Endodermal cell (in vitro differentiated cells): ENCODE results near the gene SORCS2. TPM values are rescaled to one million over a fixed set of nuclear protein-coding genes. Genes with fewer than 3 reads are reported as not detected.

Experiments
- DNase-seq: peaks from one replicate; pipeline ENCODE4 v3.0.0-alpha.2; 2017
- H3K27ac ChIP-seq: 2 replicates; pipeline ENCODE4 v1.5.1; 2013; ENCODE audit warnings: mild to moderate bottlenecking, low read depth, low read length, moderate library complexity
- H3K27me3 ChIP-seq: 2 replicates; pipeline ENCODE4 v1.6.1; 2013; ENCODE audit warnings: mild to moderate bottlenecking, low read length, moderate library complexity; ENCODE audit not compliant: insufficient read depth, control insufficient read depth, poor library complexity, severe bottlenecking
- H3K36me3 ChIP-seq: 2 replicates; pipeline ENCODE4 v1.7.0; 2013; ENCODE audit warnings: mild to moderate bottlenecking, low read length, moderate library complexity; ENCODE audit not compliant: control insufficient read depth, insufficient read depth
- H3K4me1 ChIP-seq: one replicate; pipeline ENCODE4 v1.7.0; 2013; ENCODE audit warnings: low read length; ENCODE audit not compliant: control insufficient read depth, insufficient read depth
- H3K4me3 ChIP-seq: 2 replicates; pipeline ENCODE4 v1.5.1; 2013; ENCODE audit warnings: mild to moderate bottlenecking, low read length, moderate library complexity
- H3K9ac ChIP-seq: 2 replicates; pipeline ENCODE4 v1.6.1; 2013; ENCODE audit warnings: mild to moderate bottlenecking, low read length, moderate library complexity; ENCODE audit not compliant: poor library complexity, severe bottlenecking; ENCODE audit errors: extremely low read depth
- H3K9me3 ChIP-seq: 2 replicates; pipeline ENCODE4 v1.6.1; 2013; ENCODE audit warnings: mild to moderate bottlenecking, low read length, moderate library complexity; ENCODE audit not compliant: control insufficient read depth
- H3K27ac Mint-ChIP-seq: 2 replicates; pipeline ENCODE4 v1.8.0; 2020; ENCODE audit warnings: mixed read lengths
- H3K27me3 Mint-ChIP-seq: 2 replicates; pipeline ENCODE4 v1.8.0; 2021; ENCODE audit warnings: mild to moderate bottlenecking, mixed read lengths; ENCODE audit not compliant: insufficient read depth
- H3K36me3 Mint-ChIP-seq: 2 replicates; pipeline ENCODE4 v1.8.0; 2020; ENCODE audit warnings: low read depth, mixed read lengths
- H3K4me1 Mint-ChIP-seq: 2 replicates; pipeline ENCODE4 v1.8.0; 2020; ENCODE audit warnings: mixed read lengths
- H3K4me3 Mint-ChIP-seq: 2 replicates; pipeline ENCODE4 v1.8.0; 2020; ENCODE audit warnings: mild to moderate bottlenecking, moderate library complexity, mixed read lengths
- H3K9me3 Mint-ChIP-seq: 2 replicates; pipeline ENCODE4 v1.8.0; 2020; ENCODE audit warnings: mild to moderate bottlenecking, mixed read lengths
- WGBS, 2 experiments: methylation state at CpG; one replicate each; pipeline versions ENCODE4 v1.1.5 to v1.1.7; 2013; ENCODE audit warnings: missing lambda C conversion rate in 2 of 2, mixed read lengths in 1 of 2; ENCODE audit not compliant: insufficient coverage in 1 of 2, insufficient read length in 1 of 2; 5-methylcytosine and 5-hydroxymethylcytosine counted together
- total RNA-seq, 2 donors: library from RNA; stranded (reverse); fragmentation: NEBNext Ultra II Directional in 1 of 2; extraction: Animal tissue kit (Norgen Biotek cat#: 25700) in 1 of 2; gene quantifications; 2 replicates in 1 of 2; 3 replicates in 1 of 2; pipeline ENCODE4 v1.2.1, GENCODE V29; 2021
- TF ChIP-seq, protein P1 (sequence below): fragments of 200-600 bp; sonication (generic); conservative IDR thresholded peaks from 2 replicates; pipeline ENCODE4 v1.5.0; 2021; ENCODE audit warnings: antibody characterized with exemption, mild to moderate bottlenecking

Gene SORCS2
- total RNA-seq, 2 donors from 2014 or later, result 1.4 to 1.9 TPM

DNA sequence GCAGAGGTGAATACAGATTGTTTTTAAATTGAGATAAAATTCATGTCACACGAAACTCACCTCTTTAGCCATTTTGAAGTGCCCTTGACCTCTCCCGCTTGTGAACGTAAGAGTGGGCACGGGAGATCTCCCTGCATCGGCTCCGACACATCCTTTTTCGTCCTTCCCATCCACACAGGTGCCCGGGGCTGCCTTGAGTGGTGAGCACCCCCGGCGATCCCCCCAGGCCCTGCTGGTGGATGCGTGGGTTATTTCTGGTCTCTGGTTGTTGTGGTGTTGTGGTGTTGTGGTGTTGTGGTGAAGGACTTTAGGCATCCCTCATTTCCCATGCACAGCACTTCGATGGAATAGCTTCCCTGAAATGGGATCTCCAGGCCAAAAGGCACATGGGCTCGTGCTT lies 196.3 kb downstream of the SORCS2 start:
- H3K4me3 Mint-ChIP-seq, result no peak overlapping the region
- 70 to 84% methylated on average over 2 to 13 of the region's 13 CpGs for WGBS, 2 experiments
- Histone ChIP-seq H3K9me3 (no peaks in the 10 kb centered on the region), H3K36me3 (no peaks in the 10 kb centered on the region), H3K27me3 (no peaks in the 10 kb centered on the region), H3K9ac (no peak overlapping the region), H3K4me1 (no peaks in the 10 kb centered on the region), H3K27ac (no peak overlapping the region), H3K4me3 (no peak overlapping the region)
- TF ChIP-seq, protein P1, sequence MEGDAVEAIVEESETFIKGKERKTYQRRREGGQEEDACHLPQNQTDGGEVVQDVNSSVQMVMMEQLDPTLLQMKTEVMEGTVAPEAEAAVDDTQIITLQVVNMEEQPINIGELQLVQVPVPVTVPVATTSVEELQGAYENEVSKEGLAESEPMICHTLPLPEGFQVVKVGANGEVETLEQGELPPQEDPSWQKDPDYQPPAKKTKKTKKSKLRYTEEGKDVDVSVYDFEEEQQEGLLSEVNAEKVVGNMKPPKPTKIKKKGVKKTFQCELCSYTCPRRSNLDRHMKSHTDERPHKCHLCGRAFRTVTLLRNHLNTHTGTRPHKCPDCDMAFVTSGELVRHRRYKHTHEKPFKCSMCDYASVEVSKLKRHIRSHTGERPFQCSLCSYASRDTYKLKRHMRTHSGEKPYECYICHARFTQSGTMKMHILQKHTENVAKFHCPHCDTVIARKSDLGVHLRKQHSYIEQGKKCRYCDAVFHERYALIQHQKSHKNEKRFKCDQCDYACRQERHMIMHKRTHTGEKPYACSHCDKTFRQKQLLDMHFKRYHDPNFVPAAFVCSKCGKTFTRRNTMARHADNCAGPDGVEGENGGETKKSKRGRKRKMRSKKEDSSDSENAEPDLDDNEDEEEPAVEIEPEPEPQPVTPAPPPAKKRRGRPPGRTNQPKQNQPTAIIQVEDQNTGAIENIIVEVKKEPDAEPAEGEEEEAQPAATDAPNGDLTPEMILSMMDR, result no peak
- peaks cover 9% of the 10 kb centered on the region for H3K27me3 Mint-ChIP-seq
- H3K27ac Mint-ChIP-seq, result no peak overlapping the region
- DNase-seq, result peak; percentile 22
- H3K36me3 Mint-ChIP-seq, result no peaks in the 10 kb centered on the region
- no peaks in the 10 kb centered on the region for H3K4me1 Mint-ChIP-seq
- no peaks in the 10 kb centered on the region for H3K9me3 Mint-ChIP-seq

DNA sequence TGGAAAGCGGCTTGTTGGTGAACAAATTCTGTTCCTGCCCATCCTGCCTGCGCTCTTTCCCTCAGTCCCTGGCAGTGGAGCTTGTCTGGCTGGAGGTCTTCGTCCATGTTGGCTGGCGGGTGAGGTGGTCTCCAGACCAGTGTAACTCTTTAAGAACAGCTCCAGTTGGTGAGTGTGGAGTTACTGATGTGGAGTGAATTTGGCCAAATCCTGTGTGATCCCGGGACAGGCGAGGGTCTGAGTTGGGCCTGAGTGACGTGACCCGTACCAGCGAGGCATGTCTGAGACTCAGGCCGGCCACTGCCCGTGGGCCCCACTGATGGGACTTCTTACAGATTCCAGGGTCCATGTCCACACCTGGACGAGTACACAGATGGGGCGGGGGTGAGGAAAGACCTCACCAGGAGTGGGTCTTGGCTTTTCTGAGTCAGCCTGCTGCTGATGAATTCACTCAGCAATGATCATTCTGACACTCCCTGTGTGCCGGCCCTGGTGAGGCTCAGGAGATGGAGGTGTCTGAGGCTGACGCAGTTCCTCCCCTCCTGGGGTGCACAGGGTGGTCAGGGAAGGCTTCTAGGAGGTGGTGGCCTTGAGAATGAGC lies 196.9 kb downstream of the SORCS2 start:
- Mint-ChIP-seq H3K36me3 (no peaks in the 10 kb centered on the region), H3K27me3 (peaks cover 9% of the 10 kb centered on the region), H3K27ac (no peak overlapping the region), H3K4me1 (no peaks in the 10 kb centered on the region), H3K4me3 (no peak overlapping the region), H3K9me3 (no peaks in the 10 kb centered on the region)
- peak; percentile 30 for DNase-seq
- TF ChIP-seq, protein P1, result no peak
- H3K36me3 ChIP-seq, result no peaks in the 10 kb centered on the region
- H3K4me3 ChIP-seq, result no peak overlapping the region
- H3K9ac ChIP-seq, result no peak overlapping the region
- H3K9me3 ChIP-seq, result no peaks in the 10 kb centered on the region
- 92 to 94% methylated on average over 13 to 15 of the region's 15 CpGs for WGBS, 2 experiments
- H3K27me3 ChIP-seq, result no peaks in the 10 kb centered on the region
- H3K27ac ChIP-seq, result no peak overlapping the region
- no peaks in the 10 kb centered on the region for H3K4me1 ChIP-seq

DNA sequence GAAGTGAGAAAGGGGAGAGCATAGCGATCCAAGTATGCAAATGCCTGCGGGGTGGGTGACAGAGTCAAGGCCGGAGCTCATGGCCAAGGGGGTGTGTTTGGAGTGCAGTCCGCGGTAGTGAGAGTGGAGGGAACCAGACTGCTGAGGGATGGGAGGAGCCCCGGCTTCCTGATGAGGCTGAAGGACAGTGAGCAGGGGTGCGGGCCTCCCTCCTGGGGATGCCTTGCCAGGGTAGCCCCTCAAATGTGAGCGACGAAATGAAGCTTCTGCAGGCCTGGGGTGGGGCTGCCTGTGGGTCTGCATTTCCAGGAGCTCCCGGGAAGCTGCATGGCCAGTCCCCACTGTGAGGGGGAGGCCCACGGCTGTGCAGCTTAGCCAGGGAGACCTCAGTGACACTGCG lies 197.4 kb downstream of the SORCS2 start:
- H3K27ac Mint-ChIP-seq, result no peak overlapping the region
- no peaks in the 10 kb centered on the region for H3K4me1 Mint-ChIP-seq
- peak; percentile 46 for DNase-seq
- no peaks in the 10 kb centered on the region for H3K36me3 ChIP-seq
- no peaks in the 10 kb centered on the region for H3K27me3 ChIP-seq
- peaks cover 9% of the 10 kb centered on the region for H3K27me3 Mint-ChIP-seq
- H3K4me3 ChIP-seq, result no peak overlapping the region
- H3K4me3 Mint-ChIP-seq, result no peak overlapping the region
- TF ChIP-seq, protein P1, result no peak
- H3K9me3 ChIP-seq, result no peaks in the 10 kb centered on the region
- no peaks in the 10 kb centered on the region for H3K4me1 ChIP-seq
- H3K27ac ChIP-seq, result no peak overlapping the region
- H3K9me3 Mint-ChIP-seq, result no peaks in the 10 kb centered on the region
- WGBS, 2 experiments, result 68 to 82% methylated on average over 10 to 12 of the region's 12 CpGs
- H3K9ac ChIP-seq, result no peak overlapping the region
- no peaks in the 10 kb centered on the region for H3K36me3 Mint-ChIP-seq
